Trophoblast cell (in vitro differentiated cells and primary cell): ENCODE data around the gene MNT.

Experiments
- DNase-seq, 2 donors: peaks; one replicate each; pipeline ENCODE4 v3.0.0-alpha.2; 2016
- H2AFZ ChIP-seq: 2 replicates; pipeline ENCODE4 v1.6.1; 2013; ENCODE audit warnings: low read length, moderate library complexity, mild to moderate bottlenecking; ENCODE audit not compliant: insufficient read depth, poor library complexity
- H2AK5ac ChIP-seq: 2 replicates; pipeline ENCODE4 v1.6.1; 2013; ENCODE audit warnings: mild to moderate bottlenecking, low read length
- H2BK120ac ChIP-seq: 2 replicates; pipeline ENCODE4 v1.6.1; 2013; ENCODE audit warnings: low read length, mild to moderate bottlenecking, moderate library complexity; ENCODE audit not compliant: insufficient read depth, poor library complexity
- H2BK12ac ChIP-seq: 2 replicates; pipeline ENCODE4 v1.6.1; 2013; ENCODE audit warnings: mild to moderate bottlenecking, low read length, moderate library complexity
- H2BK5ac ChIP-seq: 2 replicates; pipeline ENCODE4 v1.6.1; 2013; ENCODE audit warnings: low read length, low read depth, moderate library complexity, mild to moderate bottlenecking; ENCODE audit not compliant: poor library complexity
- H3K14ac ChIP-seq: 2 replicates; pipeline ENCODE4 v1.6.1; 2013; ENCODE audit warnings: mild to moderate bottlenecking, low read length
- H3K18ac ChIP-seq: 2 replicates; pipeline ENCODE4 v1.6.1; 2013; ENCODE audit warnings: mild to moderate bottlenecking, low read length
- H3K23ac ChIP-seq: 2 replicates; pipeline ENCODE4 v1.6.1; 2013; ENCODE audit warnings: low read length
- H3K27ac ChIP-seq: 2 replicates; pipeline ENCODE4 v1.5.1; 2013; ENCODE audit warnings: low read depth, mild to moderate bottlenecking, inconsistent platforms, low read length, moderate library complexity
- H3K27me3 ChIP-seq: 2 replicates; pipeline ENCODE4 v1.6.1; 2013; ENCODE audit warnings: inconsistent platforms, mild to moderate bottlenecking, low read length, moderate library complexity; ENCODE audit not compliant: insufficient read depth
- H3K36me3 ChIP-seq, 2 experiments: 1 replicate in 1 of 2; 2 replicates in 1 of 2; pipeline ENCODE4 v1.6.1; 2013; ENCODE audit warnings: low read length in 2 of 2, mild to moderate bottlenecking in 2 of 2, moderate library complexity in 1 of 2; ENCODE audit not compliant: insufficient read depth in 2 of 2, control insufficient read depth in 1 of 2
- H3K4ac ChIP-seq: 2 replicates; pipeline ENCODE4 v1.6.1; 2013; ENCODE audit warnings: low read depth, mild to moderate bottlenecking, low read length, moderate library complexity
- H3K4me1 ChIP-seq, 2 experiments: 1 replicate in 1 of 2; 2 replicates in 1 of 2; pipeline ENCODE4 v1.6.1; 2013; ENCODE audit warnings: low read length in 2 of 2, mild to moderate bottlenecking in 2 of 2, moderate library complexity in 1 of 2; ENCODE audit not compliant: insufficient read depth in 2 of 2, control insufficient read depth in 1 of 2
- H3K4me2 ChIP-seq: 2 replicates; pipeline ENCODE4 v1.6.1; 2013; ENCODE audit warnings: inconsistent platforms, mild to moderate bottlenecking, low read length, moderate library complexity
- H3K4me3 ChIP-seq: 2 replicates; pipeline ENCODE4 v1.5.1; 2013; ENCODE audit warnings: mild to moderate bottlenecking, low read depth, low read length, inconsistent platforms
- H3K79me1 ChIP-seq: one replicate; pipeline ENCODE4 v1.6.1; 2013; ENCODE audit warnings: low read length
- H3K79me2 ChIP-seq: 2 replicates; pipeline ENCODE4 v1.6.1; 2013; ENCODE audit warnings: low read length, mild to moderate bottlenecking; ENCODE audit not compliant: control insufficient read depth, insufficient read depth, poor library complexity
- H3K9ac ChIP-seq: 2 replicates; pipeline ENCODE4 v1.6.1; 2013; ENCODE audit warnings: mild to moderate bottlenecking, low read length
- H3K9me3 ChIP-seq: 2 replicates; pipeline ENCODE4 v1.6.1; 2013; ENCODE audit warnings: low read depth, mild to moderate bottlenecking, control low read depth, inconsistent platforms, low read length; ENCODE audit not compliant: insufficient read depth
- H4K12ac ChIP-seq: 2 replicates; pipeline ENCODE4 v1.6.1; 2013; ENCODE audit warnings: low read depth, mild to moderate bottlenecking, low read length, moderate library complexity
- H4K8ac ChIP-seq: 2 replicates; pipeline ENCODE4 v1.6.1; 2013; ENCODE audit warnings: low read depth, mild to moderate bottlenecking, low read length, moderate library complexity
- H4K91ac ChIP-seq: one replicate; pipeline ENCODE4 v1.6.1; 2013; ENCODE audit warnings: low read depth, mild to moderate bottlenecking, low read length, moderate library complexity
- WGBS: extraction: QIAGEN DNeasy Blood & Tissue Kit; methylation state at CpG from one replicate; pipeline ENCODE4 v1.1.7; 2013; ENCODE audit warnings: missing lambda C conversion rate; ENCODE audit not compliant: insufficient read length, insufficient coverage; ENCODE audit errors: extremely low coverage; 5-methylcytosine and 5-hydroxymethylcytosine counted together

MNT gene

GRCh38 chr17:2435181-2435741 is 34.4 kb upstream of the MNT start:
- Histone ChIP-seq H2BK120ac (no peak overlapping the region), H3K18ac (no peak overlapping the region), H2AK5ac (no peak overlapping the region), H3K4me3 (no peak overlapping the region), H4K12ac (no peak overlapping the region), H3K79me1 (no peaks in the 10 kb centered on the region), H3K79me2 (no peaks in the 10 kb centered on the region), H3K14ac (no peak overlapping the region), H3K23ac (no peak overlapping the region), H2AFZ (no peak overlapping the region), H2BK5ac (no peak overlapping the region), H3K27ac (no peak overlapping the region), H3K4me1 (no peaks in the 10 kb centered on the region), H4K91ac (no peak overlapping the region), H3K9ac (no peak overlapping the region), H3K36me3 (peaks cover 26 to 31% of the 10 kb centered on the region in 2 experiments), H3K4ac (no peak overlapping the region), H4K8ac (no peak overlapping the region), H3K9me3 (no peaks in the 10 kb centered on the region), H3K4me2 (no peak overlapping the region), H3K27me3 (no peaks in the 10 kb centered on the region), H2BK12ac (no peak overlapping the region)
- no CpG with 5 or more reads among the region's 9 CpGs for WGBS
- no peak for DNase-seq

GRCh38 chr17:2433696-2434095 is 32.8 kb upstream of the MNT start:
- H3K36me3 ChIP-seq = peaks cover 20 to 27% of the 10 kb centered on the region in 2 experiments
- H3K23ac ChIP-seq = no peak overlapping the region
- H3K79me1 ChIP-seq = no peaks in the 10 kb centered on the region
- no peaks in the 10 kb centered on the region for H3K9me3 ChIP-seq
- H4K91ac ChIP-seq = no peak overlapping the region
- no peak overlapping the region for H2BK120ac ChIP-seq
- no peaks in the 10 kb centered on the region for H3K79me2 ChIP-seq
- no peak overlapping the region for H3K18ac ChIP-seq
- H3K4me1 ChIP-seq = no peaks in the 10 kb centered on the region
- H3K27me3 ChIP-seq = no peaks in the 10 kb centered on the region
- no peak overlapping the region for H3K9ac ChIP-seq
- H2AFZ ChIP-seq = no peak overlapping the region
- H3K4ac ChIP-seq = no peak overlapping the region
- no peak overlapping the region for H3K14ac ChIP-seq
- H3K27ac ChIP-seq = no peak overlapping the region
- no peak overlapping the region for H2AK5ac ChIP-seq
- no peak overlapping the region for H4K8ac ChIP-seq
- no peak for DNase-seq
- no peak overlapping the region for H3K4me3 ChIP-seq
- H4K12ac ChIP-seq = no peak overlapping the region
- H2BK5ac ChIP-seq = no peak overlapping the region
- H3K4me2 ChIP-seq = no peak overlapping the region
- WGBS = no CpG with 5 or more reads among the region's 11 CpGs
- H2BK12ac ChIP-seq = no peak overlapping the region

GRCh38 chr17:2427910-2428309 is 27.1 kb upstream of the MNT start:
- no peak overlapping the region for H4K8ac ChIP-seq
- H4K91ac ChIP-seq = no peak overlapping the region
- no peaks in the 10 kb centered on the region for H3K27me3 ChIP-seq
- H3K27ac ChIP-seq = no peak overlapping the region
- no peaks in the 10 kb centered on the region for H3K9me3 ChIP-seq
- H3K4me3 ChIP-seq = no peak overlapping the region
- no peak overlapping the region for H3K23ac ChIP-seq
- no peak overlapping the region for H3K4ac ChIP-seq
- no peak overlapping the region for H3K9ac ChIP-seq
- DNase-seq = no peak
- no peak overlapping the region for H3K14ac ChIP-seq
- H3K4me1 ChIP-seq = no peaks in the 10 kb centered on the region
- H2BK12ac ChIP-seq = no peak overlapping the region
- H2AK5ac ChIP-seq = no peak overlapping the region
- whole genome bisulfite sequencing = no CpG with 5 or more reads among the region's 1 CpG
- H3K36me3 ChIP-seq = peaks cover 0 to 6% of the 10 kb centered on the region in 2 experiments
- H3K4me2 ChIP-seq = no peak overlapping the region
- no peak overlapping the region for H2BK120ac ChIP-seq
- H3K79me1 ChIP-seq = no peaks in the 10 kb centered on the region
- H2AFZ ChIP-seq = no peak overlapping the region
- no peak overlapping the region for H2BK5ac ChIP-seq
- no peak overlapping the region for H3K18ac ChIP-seq
- no peak overlapping the region for H4K12ac ChIP-seq
- H3K79me2 ChIP-seq = no peaks in the 10 kb centered on the region

- no peak overlapping the region for H3K27ac ChIP-seq
- DNase-seq = no peak
- no peak overlapping the region for H3K4me3 ChIP-seq
- H3K79me2 ChIP-seq = no peaks in the 10 kb centered on the region
- no peak overlapping the region for H3K18ac ChIP-seq
- H3K4me1 ChIP-seq = no peaks in the 10 kb centered on the region
- H2BK12ac ChIP-seq = no peak overlapping the region
- WGBS = no CpG with 5 or more reads among the region's 2 CpGs
- H3K4me2 ChIP-seq = no peak overlapping the region
- no peak overlapping the region for H3K23ac ChIP-seq
- H3K27me3 ChIP-seq = no peaks in the 10 kb centered on the region
- H2BK5ac ChIP-seq = no peak overlapping the region
- no peak overlapping the region for H4K8ac ChIP-seq
- H3K36me3 ChIP-seq = peaks cover 0 to 6% of the 10 kb centered on the region in 2 experiments
- no peak overlapping the region for H3K9ac ChIP-seq
- H3K79me1 ChIP-seq = no peaks in the 10 kb centered on the region
- H2AK5ac ChIP-seq = no peak overlapping the region
- H4K91ac ChIP-seq = no peak overlapping the region
- H3K14ac ChIP-seq = no peak overlapping the region
- no peak overlapping the region for H3K4ac ChIP-seq
- H4K12ac ChIP-seq = no peak overlapping the region
- H2BK120ac ChIP-seq = no peak overlapping the region
- no peaks in the 10 kb centered on the region for H3K9me3 ChIP-seq
- no peak overlapping the region for H2AFZ ChIP-seq
Observed at GRCh38 chr17:2427215-2427614, 26.4 kb upstream of the MNT start.
